HepG2 (cell line): Measurements from ENCODE around the gene IL3. TPM values are rescaled to one million over a fixed set of nuclear protein-coding genes. Genes with fewer than 3 reads are reported as not detected.

Experiments used
- CHCHD3 ChIP-seq: sonication (generic); formaldehyde crosslinking; IDR thresholded peaks from 2 replicates; pipeline ENCODE4 v1.8.0; 2022; ENCODE audit warnings: mild to moderate bottlenecking, missing genetic modification reagents, moderate library complexity
- FOSL1 ChIP-seq: sonication (generic); formaldehyde crosslinking; IDR thresholded peaks from 2 replicates; pipeline ENCODE4 v1.9.0; 2021; ENCODE audit warnings: missing genetic modification reagents, borderline replicate concordance
- MIER3 ChIP-seq: IDR thresholded peaks from 2 replicates; pipeline ENCODE4 v1.6.1; 2016; ENCODE audit warnings: missing compliant biosample characterization, borderline replicate concordance
- NFIB ChIP-seq: sonication (generic); formaldehyde crosslinking; IDR thresholded peaks from 2 replicates; pipeline ENCODE4 v1.9.0; 2021; ENCODE audit warnings: missing genetic modification reagents, mild to moderate bottlenecking, borderline replicate concordance
- SNAI1 ChIP-seq: sonication (generic); formaldehyde crosslinking; IDR thresholded peaks from 2 replicates; pipeline ENCODE4 v1.5.0; 2020; ENCODE audit warnings: mild to moderate bottlenecking, missing genetic modification reagents, borderline replicate concordance
- XBP1 ChIP-seq: sonication (generic); formaldehyde crosslinking; IDR thresholded peaks from 2 replicates; pipeline ENCODE4 v1.5.0; 2020; ENCODE audit warnings: missing genetic modification reagents
- YY1 ChIP-seq: IDR thresholded peaks from 2 replicates; pipeline ENCODE4 v1.6.1; 2011; ENCODE audit warnings: low read length, low read depth, moderate library complexity, mild to moderate bottlenecking; ENCODE audit not compliant: insufficient read depth, insufficient replicate concordance
- ZBTB38 ChIP-seq: sonication (generic); formaldehyde crosslinking; IDR thresholded peaks from 2 replicates; pipeline ENCODE4 v1.5.1; 2020; ENCODE audit warnings: mild to moderate bottlenecking, missing genetic modification reagents
- ZFX ChIP-seq: sonication (generic); formaldehyde crosslinking; IDR thresholded peaks from 2 replicates; pipeline ENCODE4 v1.4.0; 2020; ENCODE audit warnings: mild to moderate bottlenecking, low read depth, missing genetic modification reagents, moderate library complexity
- ZKSCAN1 ChIP-seq: fragments of 150-350 bp; IDR thresholded peaks from 2 replicates; pipeline ENCODE4 v1.6.1; 2014; ENCODE audit warnings: low read length
- ZMAT3 ChIP-seq: sonication (generic); formaldehyde crosslinking; conservative IDR thresholded peaks from 2 replicates; pipeline ENCODE4 v1.7.0; 2021; ENCODE audit warnings: missing genetic modification reagents
- ZNF232 ChIP-seq: sonication (generic); formaldehyde crosslinking; IDR thresholded peaks from 2 replicates; pipeline ENCODE4 v1.4.0; 2020; ENCODE audit warnings: missing genetic modification reagents, borderline replicate concordance
- ZNF292 ChIP-seq: sonication (generic); formaldehyde crosslinking; IDR thresholded peaks from 2 replicates; pipeline ENCODE4 v1.8.1; 2022; ENCODE audit warnings: mild to moderate bottlenecking, low read depth, missing genetic modification reagents, borderline replicate concordance
- ZNF335 ChIP-seq: sonication (generic); formaldehyde crosslinking; IDR thresholded peaks from 2 replicates; pipeline ENCODE4 v1.4.0; 2020; ENCODE audit warnings: missing genetic modification reagents
- ZNF431 ChIP-seq: sonication (generic); formaldehyde crosslinking; IDR thresholded peaks from 2 replicates; pipeline ENCODE4 v1.9.0; 2022; ENCODE audit warnings: missing genetic modification reagents, low read depth, mild to moderate bottlenecking, borderline replicate concordance
- ZNF660 ChIP-seq: sonication (generic); formaldehyde crosslinking; IDR thresholded peaks from 2 replicates; pipeline ENCODE4 v1.5.1; 2020; ENCODE audit warnings: mild to moderate bottlenecking, low read depth, missing genetic modification reagents, borderline replicate concordance
- ZNF790 ChIP-seq: sonication (generic); formaldehyde crosslinking; IDR thresholded peaks from 2 replicates; pipeline ENCODE4 v1.8.0; 2022; ENCODE audit warnings: missing genetic modification reagents, mild to moderate bottlenecking, borderline replicate concordance
- polyA plus RNA-seq, 8 experiments: library from polyadenylated mRNA; depleted of rRNA in 3 of 8; stranded (reverse) in 7 of 8; unstranded in 1 of 8; fragments of >200 nt; fragmentation: Illumina TruSeq in 4 of 8; extraction: Trizol in 4 of 8; gene quantifications; 2 replicates each; pipeline versions ENCODE4 v1.2.1 to v1.2.3, GENCODE V29; 2011 to 2016; ENCODE audit warnings: low read depth in 4 of 8, missing spikeins in 1 of 8, mixed read lengths in 1 of 8; ENCODE audit not compliant: insufficient read depth in 1 of 8
- total RNA-seq, 5 experiments: library from RNA; depleted of rRNA; stranded (reverse); fragments of >200 nt; fragmentation: Illumina TruSeq; extraction: Trizol; gene quantifications; 2 replicates each; pipeline ENCODE4 v1.2.3, GENCODE V29; 2016; ENCODE audit warnings: low read depth in 1 of 5
- TF ChIP-seq, protein P1 (sequence below): sonication (generic); formaldehyde crosslinking; IDR thresholded peaks from 2 replicates; pipeline ENCODE4 v1.5.0; 2020; ENCODE audit warnings: mild to moderate bottlenecking, missing genetic modification reagents, borderline replicate concordance
- TF ChIP-seq, protein P2 (sequence below): sonication (generic); formaldehyde crosslinking; conservative IDR thresholded peaks from 2 replicates; pipeline ENCODE4 v1.4.0; 2020; ENCODE audit warnings: missing genetic modification reagents
- TF ChIP-seq, protein P3 (sequence below): IDR thresholded peaks from 2 replicates; pipeline ENCODE4 v1.6.1; 2016; ENCODE audit warnings: mild to moderate bottlenecking

IL3 gene
- total and polyA plus RNA-seq, 2 of the 13 experiments (the other 11 are each of a cell fraction or from before 2014, with no cell fraction given) = not detected

DNA sequence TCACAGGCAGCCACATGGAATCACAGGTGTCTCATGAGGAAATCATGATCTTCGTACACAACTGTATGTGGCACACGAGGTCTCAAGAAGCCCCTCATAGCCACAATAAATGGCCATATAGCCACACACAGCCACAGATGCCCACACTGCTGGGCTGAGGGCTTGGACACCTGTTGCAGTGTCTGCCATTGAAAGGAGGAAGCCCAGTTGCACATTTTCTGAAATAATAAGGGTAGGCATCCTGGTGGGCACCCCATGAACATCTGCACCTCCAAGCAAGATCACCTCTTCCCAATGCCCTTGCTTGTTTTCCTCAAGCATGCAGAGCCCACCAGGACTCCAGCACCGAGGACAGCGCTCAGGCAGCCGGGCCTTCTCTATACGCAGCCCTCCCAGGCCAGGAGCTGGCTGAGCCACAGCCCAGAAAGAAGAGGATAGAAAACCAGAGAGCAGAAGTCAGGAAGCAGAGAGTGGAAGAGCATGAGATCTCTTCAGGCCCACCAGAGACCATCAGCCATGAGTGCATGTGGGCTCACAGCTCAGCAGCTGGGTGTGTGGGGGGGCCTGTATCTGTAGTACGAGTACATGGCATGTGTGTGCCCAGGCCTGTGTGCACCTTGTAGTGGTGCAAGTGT is 48.0 kb upstream of the IL3 start (continued):
- TF ChIP-seq, protein P1, sequence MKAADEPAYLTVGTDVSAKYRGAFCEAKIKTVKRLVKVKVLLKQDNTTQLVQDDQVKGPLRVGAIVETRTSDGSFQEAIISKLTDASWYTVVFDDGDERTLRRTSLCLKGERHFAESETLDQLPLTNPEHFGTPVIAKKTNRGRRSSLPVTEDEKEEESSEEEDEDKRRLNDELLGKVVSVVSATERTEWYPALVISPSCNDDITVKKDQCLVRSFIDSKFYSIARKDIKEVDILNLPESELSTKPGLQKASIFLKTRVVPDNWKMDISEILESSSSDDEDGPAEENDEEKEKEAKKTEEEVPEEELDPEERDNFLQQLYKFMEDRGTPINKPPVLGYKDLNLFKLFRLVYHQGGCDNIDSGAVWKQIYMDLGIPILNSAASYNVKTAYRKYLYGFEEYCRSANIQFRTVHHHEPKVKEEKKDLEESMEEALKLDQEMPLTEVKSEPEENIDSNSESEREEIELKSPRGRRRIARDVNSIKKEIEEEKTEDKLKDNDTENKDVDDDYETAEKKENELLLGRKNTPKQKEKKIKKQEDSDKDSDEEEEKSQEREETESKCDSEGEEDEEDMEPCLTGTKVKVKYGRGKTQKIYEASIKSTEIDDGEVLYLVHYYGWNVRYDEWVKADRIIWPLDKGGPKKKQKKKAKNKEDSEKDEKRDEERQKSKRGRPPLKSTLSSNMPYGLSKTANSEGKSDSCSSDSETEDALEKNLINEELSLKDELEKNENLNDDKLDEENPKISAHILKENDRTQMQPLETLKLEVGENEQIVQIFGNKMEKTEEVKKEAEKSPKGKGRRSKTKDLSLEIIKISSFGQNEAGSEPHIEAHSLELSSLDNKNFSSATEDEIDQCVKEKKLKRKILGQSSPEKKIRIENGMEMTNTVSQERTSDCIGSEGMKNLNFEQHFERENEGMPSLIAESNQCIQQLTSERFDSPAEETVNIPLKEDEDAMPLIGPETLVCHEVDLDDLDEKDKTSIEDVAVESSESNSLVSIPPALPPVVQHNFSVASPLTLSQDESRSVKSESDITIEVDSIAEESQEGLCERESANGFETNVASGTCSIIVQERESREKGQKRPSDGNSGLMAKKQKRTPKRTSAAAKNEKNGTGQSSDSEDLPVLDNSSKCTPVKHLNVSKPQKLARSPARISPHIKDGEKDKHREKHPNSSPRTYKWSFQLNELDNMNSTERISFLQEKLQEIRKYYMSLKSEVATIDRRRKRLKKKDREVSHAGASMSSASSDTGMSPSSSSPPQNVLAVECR (CRISPR knock-in tag) = peak; percentile 23; the same call in 1 of the 2 replicates
- TF ChIP-seq CHCHD3 (CRISPR knock-in tag) (no peak), ZNF335 (peak; percentile 85), SNAI1 (CRISPR knock-in tag) (no peak), YY1 (no peak), ZFX (peak; percentile 57; the same call in 1 of the 2 replicates), ZKSCAN1 (no peak), ZBTB38 (CRISPR knock-in tag) (no peak), ZNF790 (CRISPR knock-in tag) (peak; percentile 77; the same call in 1 of the 2 replicates), ZNF431 (CRISPR knock-in tag) (peak; percentile 64; the same call in 1 of the 2 replicates), NFIB (CRISPR knock-in tag) (no peak), ZNF232 (CRISPR knock-in tag) (peak; percentile 93), MIER3 (CRISPR knock-in tag) (peak; percentile 81; the same call in 1 of the 2 replicates), FOSL1 (CRISPR knock-in tag) (0 out of 2 replicates have a peak, but pooled peaks have one; percentile 16), XBP1 (CRISPR knock-in tag) (peak; percentile 88; the same call in 1 of the 2 replicates), ZNF292 (no peak), ZMAT3 (0 out of 2 replicates have a peak, but pooled peaks have one; percentile 48), ZNF660 (CRISPR knock-in tag) (no peak)
- TF ChIP-seq, protein P2, sequence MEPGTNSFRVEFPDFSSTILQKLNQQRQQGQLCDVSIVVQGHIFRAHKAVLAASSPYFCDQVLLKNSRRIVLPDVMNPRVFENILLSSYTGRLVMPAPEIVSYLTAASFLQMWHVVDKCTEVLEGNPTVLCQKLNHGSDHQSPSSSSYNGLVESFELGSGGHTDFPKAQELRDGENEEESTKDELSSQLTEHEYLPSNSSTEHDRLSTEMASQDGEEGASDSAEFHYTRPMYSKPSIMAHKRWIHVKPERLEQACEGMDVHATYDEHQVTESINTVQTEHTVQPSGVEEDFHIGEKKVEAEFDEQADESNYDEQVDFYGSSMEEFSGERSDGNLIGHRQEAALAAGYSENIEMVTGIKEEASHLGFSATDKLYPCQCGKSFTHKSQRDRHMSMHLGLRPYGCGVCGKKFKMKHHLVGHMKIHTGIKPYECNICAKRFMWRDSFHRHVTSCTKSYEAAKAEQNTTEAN = 0 out of 2 replicates have a peak, but pooled peaks have one; percentile 70
- TF ChIP-seq, protein P3, sequence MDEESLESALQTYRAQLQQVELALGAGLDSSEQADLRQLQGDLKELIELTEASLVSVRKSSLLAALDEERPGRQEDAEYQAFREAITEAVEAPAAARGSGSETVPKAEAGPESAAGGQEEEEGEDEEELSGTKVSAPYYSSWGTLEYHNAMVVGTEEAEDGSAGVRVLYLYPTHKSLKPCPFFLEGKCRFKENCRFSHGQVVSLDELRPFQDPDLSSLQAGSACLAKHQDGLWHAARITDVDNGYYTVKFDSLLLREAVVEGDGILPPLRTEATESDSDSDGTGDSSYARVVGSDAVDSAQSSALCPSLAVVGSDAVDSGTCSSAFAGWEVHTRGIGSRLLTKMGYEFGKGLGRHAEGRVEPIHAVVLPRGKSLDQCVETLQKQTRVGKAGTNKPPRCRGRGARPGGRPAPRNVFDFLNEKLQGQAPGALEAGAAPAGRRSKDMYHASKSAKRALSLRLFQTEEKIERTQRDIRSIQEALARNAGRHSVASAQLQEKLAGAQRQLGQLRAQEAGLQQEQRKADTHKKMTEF (CRISPR knock-in tag) = peak; percentile 52; the same call in 1 of the 2 replicates
